ENCODE data around the gene ZCWPW1. TPM values are rescaled to one million over a fixed set of nuclear protein-coding genes. Genes with fewer than 3 reads are reported as not detected.

The ZCWPW1 gene
- total RNA-seq, 1 experiment from 2014 or later = 4.1 TPM

DNA sequence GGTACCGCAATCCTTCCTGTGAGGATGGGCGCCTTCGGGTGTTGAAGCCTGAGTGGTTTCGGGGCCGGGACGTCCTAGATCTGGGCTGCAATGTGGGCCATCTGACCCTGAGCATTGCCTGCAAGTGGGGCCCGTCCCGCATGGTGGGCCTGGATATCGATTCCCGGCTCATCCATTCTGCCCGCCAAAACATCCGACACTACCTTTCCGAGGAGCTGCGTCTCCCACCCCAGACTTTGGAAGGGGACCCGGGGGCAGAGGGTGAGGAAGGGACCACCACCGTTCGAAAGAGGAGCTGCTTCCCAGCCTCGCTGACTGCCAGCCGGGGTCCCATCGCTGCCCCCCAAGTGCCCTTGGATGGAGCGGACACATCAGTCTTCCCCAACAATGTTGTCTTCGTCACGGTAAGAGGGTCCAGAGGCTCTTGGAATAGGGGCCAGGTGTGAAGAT lies 2.8 kb upstream of the ZCWPW1 start:
- peaks cover 10% of the 10 kb centered on the region for H3K4me1 Mint-ChIP-seq (ENCODE audit: low read depth, unreplicated experiment)
- CTCF ChIA-PET = no interaction called here
- intact Hi-C loops (cut with micrococcal nuclease; ENCODE audit: unreplicated experiment) = no loop called here
- peaks cover 75% of the 10 kb centered on the region for H3K36me3 Mint-ChIP-seq (ENCODE audit: insufficient read depth, unreplicated experiment)
- TF ChIP-seq, protein P1, sequence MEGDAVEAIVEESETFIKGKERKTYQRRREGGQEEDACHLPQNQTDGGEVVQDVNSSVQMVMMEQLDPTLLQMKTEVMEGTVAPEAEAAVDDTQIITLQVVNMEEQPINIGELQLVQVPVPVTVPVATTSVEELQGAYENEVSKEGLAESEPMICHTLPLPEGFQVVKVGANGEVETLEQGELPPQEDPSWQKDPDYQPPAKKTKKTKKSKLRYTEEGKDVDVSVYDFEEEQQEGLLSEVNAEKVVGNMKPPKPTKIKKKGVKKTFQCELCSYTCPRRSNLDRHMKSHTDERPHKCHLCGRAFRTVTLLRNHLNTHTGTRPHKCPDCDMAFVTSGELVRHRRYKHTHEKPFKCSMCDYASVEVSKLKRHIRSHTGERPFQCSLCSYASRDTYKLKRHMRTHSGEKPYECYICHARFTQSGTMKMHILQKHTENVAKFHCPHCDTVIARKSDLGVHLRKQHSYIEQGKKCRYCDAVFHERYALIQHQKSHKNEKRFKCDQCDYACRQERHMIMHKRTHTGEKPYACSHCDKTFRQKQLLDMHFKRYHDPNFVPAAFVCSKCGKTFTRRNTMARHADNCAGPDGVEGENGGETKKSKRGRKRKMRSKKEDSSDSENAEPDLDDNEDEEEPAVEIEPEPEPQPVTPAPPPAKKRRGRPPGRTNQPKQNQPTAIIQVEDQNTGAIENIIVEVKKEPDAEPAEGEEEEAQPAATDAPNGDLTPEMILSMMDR (IDR thresholded peaks at IDR 0.05; ENCODE audit: unreplicated experiment) = no peak
- BruUV-seq (replicated peaks) = no TSS peak
- H3K9me3 Mint-ChIP-seq (ENCODE audit: low read depth, unreplicated experiment) = no peaks in the 10 kb centered on the region
- H3K4me3 Mint-ChIP-seq (ENCODE audit: low read depth, unreplicated experiment) = peak overlapping the region; percentile 87
- no peak overlapping the region for H3K27ac Mint-ChIP-seq (ENCODE audit: unreplicated experiment)
- DNase-seq = no peak
- H3K27me3 Mint-ChIP-seq (ENCODE audit: unreplicated experiment) = peaks cover 12% of the 10 kb centered on the region

DNA sequence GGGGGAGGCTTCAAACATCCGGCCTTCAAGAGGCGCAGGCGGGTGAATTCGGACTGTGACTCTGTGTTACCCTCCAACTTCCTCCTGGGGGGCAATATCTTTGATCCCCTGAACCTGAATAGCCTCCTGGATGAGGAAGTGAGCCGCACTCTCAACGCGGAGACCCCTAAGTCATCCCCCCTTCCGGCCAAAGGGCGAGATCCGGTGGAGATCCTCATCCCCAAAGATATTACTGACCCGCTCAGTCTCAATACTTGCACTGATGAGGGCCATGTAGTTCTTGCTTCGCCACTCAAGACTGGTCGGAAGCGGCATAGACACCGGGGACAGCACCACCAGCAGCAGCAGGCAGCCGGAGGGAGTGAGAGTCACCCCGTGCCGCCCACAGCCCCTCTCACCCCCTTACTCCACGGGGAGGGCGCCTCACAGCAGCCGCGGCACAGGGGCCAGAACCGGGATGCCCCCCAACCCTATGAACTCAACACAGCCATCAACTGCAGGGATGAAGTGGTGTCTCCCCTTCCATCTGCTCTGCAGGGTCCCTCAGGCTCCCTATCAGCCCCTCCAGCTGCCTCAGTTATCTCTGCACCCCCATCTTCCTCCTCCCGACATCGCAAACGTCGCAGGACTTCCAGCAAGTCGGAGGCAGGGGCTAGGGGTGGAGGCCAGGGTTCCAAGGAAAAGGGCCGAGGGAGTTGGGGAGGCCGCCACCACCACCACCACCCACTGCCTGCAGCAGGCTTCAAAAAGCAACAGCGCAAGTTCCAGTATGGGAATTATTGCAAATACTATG lies 2.2 kb upstream of the ZCWPW1 start:
- H3K27me3 Mint-ChIP-seq (ENCODE audit: unreplicated experiment) = peaks cover 12% of the 10 kb centered on the region
- H3K9me3 Mint-ChIP-seq (ENCODE audit: low read depth, unreplicated experiment) = no peaks in the 10 kb centered on the region
- TF ChIP-seq, protein P1 (IDR thresholded peaks at IDR 0.05; ENCODE audit: unreplicated experiment) = no peak
- no peak for DNase-seq
- H3K36me3 Mint-ChIP-seq (ENCODE audit: insufficient read depth, unreplicated experiment) = peaks cover 68% of the 10 kb centered on the region
- CTCF ChIA-PET = interaction anchor here (0.8 kb wide), 1 partner anchor 14 kb away, joined by 3 read pairs; no protein-coding TSS in a partner anchor
- BruUV-seq (replicated peaks) = TSS peak; percentile 17
- no peak overlapping the region for H3K27ac Mint-ChIP-seq (ENCODE audit: unreplicated experiment)
- intact Hi-C loops (cut with micrococcal nuclease; ENCODE audit: unreplicated experiment) = no loop called here
- peak overlapping the region; percentile 87 for H3K4me3 Mint-ChIP-seq (ENCODE audit: low read depth, unreplicated experiment)
- peaks cover 10% of the 10 kb centered on the region for H3K4me1 Mint-ChIP-seq (ENCODE audit: low read depth, unreplicated experiment)

DNA sequence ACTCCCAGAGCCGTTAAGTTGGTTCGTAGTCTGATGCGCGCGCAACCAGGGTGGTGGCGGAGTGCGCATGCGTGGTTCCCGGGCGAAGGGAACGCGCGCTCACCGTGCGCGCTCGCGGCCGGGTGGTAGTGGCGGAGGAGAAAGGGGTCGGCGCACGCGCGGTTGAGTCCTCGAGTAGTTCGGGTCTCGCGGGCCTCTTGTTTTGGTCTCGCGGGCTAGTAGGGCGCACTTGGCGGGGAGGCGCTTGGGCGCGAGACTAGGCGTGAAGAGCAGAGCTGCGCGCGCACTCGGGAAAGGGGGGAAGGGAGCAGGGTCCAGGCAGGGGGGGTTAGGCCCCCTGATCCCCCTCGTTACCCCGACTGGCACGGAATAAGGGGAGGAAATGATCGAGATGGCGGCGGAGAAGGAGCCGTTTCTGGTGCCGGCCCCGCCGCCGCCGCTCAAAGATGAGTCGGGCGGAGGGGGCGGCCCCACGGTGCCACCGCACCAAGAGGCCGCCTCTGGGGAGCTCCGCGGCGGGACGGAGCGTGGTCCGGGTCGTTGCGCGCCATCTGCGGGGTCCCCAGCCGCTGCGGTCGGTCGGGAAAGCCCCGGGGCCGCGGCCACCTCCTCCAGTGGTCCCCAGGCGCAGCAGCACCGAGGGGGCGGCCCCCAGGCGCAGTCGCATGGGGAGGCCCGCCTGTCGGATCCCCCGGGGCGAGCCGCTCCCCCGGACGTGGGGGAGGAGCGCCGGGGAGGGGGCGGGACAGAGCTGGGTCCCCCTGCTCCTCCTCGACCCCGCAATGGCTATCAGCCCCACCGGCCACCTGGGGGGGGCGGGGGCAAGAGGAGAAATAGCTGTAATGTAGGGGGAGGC lies 1.4 kb upstream of the ZCWPW1 start, which contains the start of gene MEPCE:
TSS of gene MEPCE (plus strand) at position 195 of the 856 bp plus-strand sequence. CDS start at position 383, 188 bp downstream.
- Mint-ChIP-seq H3K9me3 (ENCODE audit: low read depth, unreplicated experiment) (no peaks in the 10 kb centered on the region), H3K4me1 (ENCODE audit: low read depth, unreplicated experiment) (peaks cover 6% of the 10 kb centered on the region), H3K36me3 (ENCODE audit: insufficient read depth, unreplicated experiment) (peaks cover 60% of the 10 kb centered on the region), H3K27me3 (ENCODE audit: unreplicated experiment) (peaks cover 12% of the 10 kb centered on the region), H3K27ac (ENCODE audit: unreplicated experiment) (peak within 1 kb of the TSS; percentile 93), H3K4me3 (ENCODE audit: low read depth, unreplicated experiment) (peak within 1 kb of the TSS; percentile 87)
- TF ChIP-seq, protein P1 (IDR thresholded peaks at IDR 0.05; ENCODE audit: unreplicated experiment) = no peak
- CTCF ChIA-PET = interaction anchor here (0.6 to 0.8 kb wide), 2 partner anchors 14 to 154 kb away, joined by 3 read pairs; no protein-coding TSS in a partner anchor
- intact Hi-C loops (cut with micrococcal nuclease; ENCODE audit: unreplicated experiment) = no loop called here
- peak; percentile 91 for DNase-seq
- no TSS peak for BruUV-seq (replicated peaks)

DNA sequence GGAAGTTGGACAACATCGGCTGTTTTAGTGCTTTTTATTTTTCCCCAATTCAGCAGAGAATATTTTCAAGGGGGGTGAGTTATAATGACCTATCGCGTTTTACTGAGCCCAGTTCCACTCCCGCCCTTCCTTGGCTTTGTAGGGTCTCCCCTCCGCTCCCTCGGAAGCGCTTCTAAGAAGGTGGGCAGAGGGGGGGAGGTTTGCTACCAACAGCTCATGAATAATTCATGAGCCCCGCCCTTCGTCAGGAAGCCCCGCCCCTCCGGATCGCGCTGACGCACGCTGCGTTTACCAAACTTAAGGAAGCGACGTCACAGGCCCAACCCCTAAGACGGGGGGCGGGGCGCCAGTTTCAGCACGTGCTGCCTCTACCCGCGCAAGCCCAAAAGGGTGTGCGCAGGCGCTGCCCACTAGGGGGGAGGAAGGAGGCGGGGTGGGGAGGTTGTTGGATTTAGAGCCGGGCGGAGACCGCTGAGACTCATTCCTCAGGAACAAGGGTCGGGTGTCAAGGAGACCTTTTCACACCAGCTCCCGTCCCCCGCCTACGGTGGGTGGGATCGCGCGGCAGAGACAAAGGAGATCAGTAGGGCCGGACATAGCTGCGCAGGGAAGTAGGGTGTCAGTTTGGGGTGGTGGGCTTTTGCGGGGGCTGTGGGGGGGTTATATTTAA lies 599 bp upstream of the ZCWPW1 start:
- H3K9me3 Mint-ChIP-seq (ENCODE audit: low read depth, unreplicated experiment) = no peaks in the 10 kb centered on the region
- CTCF ChIA-PET = no interaction called here
- H3K4me1 Mint-ChIP-seq (ENCODE audit: low read depth, unreplicated experiment) = no peaks in the 10 kb centered on the region
- TF ChIP-seq, protein P1 (IDR thresholded peaks at IDR 0.05; ENCODE audit: unreplicated experiment) = no peak
- peaks cover 52% of the 10 kb centered on the region for H3K36me3 Mint-ChIP-seq (ENCODE audit: insufficient read depth, unreplicated experiment)
- DNase-seq = peak; percentile 99
- intact Hi-C loops (cut with micrococcal nuclease; ENCODE audit: unreplicated experiment) = no loop called here
- peaks cover 12% of the 10 kb centered on the region for H3K27me3 Mint-ChIP-seq (ENCODE audit: unreplicated experiment)
- BruUV-seq (replicated peaks) = TSS peak; percentile 38
- H3K27ac Mint-ChIP-seq (ENCODE audit: unreplicated experiment) = peak overlapping the region; percentile 93
- H3K4me3 Mint-ChIP-seq (ENCODE audit: low read depth, unreplicated experiment) = peak overlapping the region; percentile 87
